ENCODE results near the gene HNRNPUL2.

DNA sequence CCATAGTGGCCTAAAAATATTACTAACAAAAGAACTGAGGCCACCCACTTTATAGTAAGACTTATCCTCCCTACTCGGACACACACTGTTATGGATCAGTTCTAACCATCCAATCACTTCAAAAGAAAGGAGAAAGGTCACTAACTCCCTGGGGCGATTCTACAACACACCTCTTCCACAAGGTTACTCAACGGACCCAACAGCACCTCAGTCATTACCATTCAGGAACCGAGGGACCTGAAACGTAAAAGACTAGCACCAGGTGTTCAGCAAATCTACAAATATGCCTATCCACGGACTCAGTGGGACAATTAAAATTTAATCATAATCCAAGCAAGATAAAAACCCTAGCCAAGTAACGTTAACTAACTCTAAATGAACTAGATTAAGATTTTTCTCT lies 1.6 kb downstream of the HNRNPUL2 start:
- TF ChIP-seq RFX5 (IDR thresholded peaks at IDR 0.05; ENCODE audit: low read length) (no peak), JUND (IDR thresholded peaks at IDR 0.05) (no peak), EZH2phosphoT487 (IDR thresholded peaks at IDR 0.05; ENCODE audit: borderline replicate concordance, low read depth) (no peak), EP300 (IDR thresholded peaks at IDR 0.05; ENCODE audit: borderline replicate concordance in 1 of 2, low read depth in 1 of 2, low read length in 1 of 2) (no peak), SMC3 (IDR thresholded peaks at IDR 0.05; ENCODE audit: low read depth, low read length) (no peak)
- TF ChIP-seq, protein P1, sequence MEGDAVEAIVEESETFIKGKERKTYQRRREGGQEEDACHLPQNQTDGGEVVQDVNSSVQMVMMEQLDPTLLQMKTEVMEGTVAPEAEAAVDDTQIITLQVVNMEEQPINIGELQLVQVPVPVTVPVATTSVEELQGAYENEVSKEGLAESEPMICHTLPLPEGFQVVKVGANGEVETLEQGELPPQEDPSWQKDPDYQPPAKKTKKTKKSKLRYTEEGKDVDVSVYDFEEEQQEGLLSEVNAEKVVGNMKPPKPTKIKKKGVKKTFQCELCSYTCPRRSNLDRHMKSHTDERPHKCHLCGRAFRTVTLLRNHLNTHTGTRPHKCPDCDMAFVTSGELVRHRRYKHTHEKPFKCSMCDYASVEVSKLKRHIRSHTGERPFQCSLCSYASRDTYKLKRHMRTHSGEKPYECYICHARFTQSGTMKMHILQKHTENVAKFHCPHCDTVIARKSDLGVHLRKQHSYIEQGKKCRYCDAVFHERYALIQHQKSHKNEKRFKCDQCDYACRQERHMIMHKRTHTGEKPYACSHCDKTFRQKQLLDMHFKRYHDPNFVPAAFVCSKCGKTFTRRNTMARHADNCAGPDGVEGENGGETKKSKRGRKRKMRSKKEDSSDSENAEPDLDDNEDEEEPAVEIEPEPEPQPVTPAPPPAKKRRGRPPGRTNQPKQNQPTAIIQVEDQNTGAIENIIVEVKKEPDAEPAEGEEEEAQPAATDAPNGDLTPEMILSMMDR (IDR thresholded peaks at IDR 0.05), result no peak

Measured in SK-N-SH (cell line).